HFF-Myc (cell line): ENCODE measurements around the gene CXCL12.
A peak's percentile ranks its signal among the peaks of the same experiment; 100 is the strongest.

Source experiments
- DNase-seq: peaks from one replicate; pipeline ENCODE4 v3.0.0-alpha.2; 2011; ENCODE audit warnings: low read depth; ENCODE audit errors: extremely low read depth
- H3K4me3 ChIP-seq: replicated peaks from 2 replicates; pipeline ENCODE4 v1.5.1; 2011; ENCODE audit warnings: low read depth, mild to moderate bottlenecking, control low read depth, low read length
- CTCF ChIP-seq: IDR thresholded peaks from 2 replicates; pipeline ENCODE4 v1.5.1; 2012; ENCODE audit warnings: mild to moderate bottlenecking, low read depth, low read length, control low read depth; ENCODE audit errors: missing control alignments

Gene CXCL12

DNA sequence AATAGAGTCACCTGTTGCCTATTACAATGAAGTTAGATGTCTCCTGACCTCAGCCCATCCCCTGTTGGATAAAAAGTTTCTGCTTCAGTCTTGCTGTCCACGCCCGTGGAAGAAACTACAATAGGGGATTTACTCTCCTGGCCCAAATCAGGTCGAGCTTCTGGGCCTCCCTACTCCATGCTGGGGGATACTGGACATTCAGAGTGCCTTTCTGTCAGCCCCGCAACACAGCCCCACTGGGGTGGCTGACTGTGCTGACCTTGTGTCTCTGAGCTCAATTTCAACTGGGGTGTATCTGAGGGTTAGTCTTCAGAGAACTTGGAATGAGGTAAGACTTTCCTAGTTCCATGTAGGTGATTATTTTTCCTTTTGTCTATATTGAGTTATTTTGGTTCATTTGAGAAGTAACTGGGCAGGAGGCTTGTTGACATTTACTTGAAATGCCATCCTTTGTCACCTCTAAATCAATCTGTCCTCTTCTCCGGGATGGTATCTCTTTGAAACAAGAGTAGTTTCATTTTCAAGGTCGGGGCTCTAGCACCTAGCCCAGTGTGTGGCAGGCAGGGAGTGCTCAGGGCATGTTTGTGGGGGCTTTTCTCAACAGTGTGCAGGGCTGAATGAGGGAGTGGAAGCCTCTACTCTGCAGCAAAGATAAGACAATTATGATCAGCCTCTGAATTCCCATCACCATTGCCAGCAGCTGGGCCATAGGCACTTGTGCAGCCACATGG lies 17.7 kb upstream of the CXCL12 start:
- no peak for DNase-seq
- no peak overlapping the region for H3K4me3 ChIP-seq
- TF ChIP-seq CTCF: no peak

DNA sequence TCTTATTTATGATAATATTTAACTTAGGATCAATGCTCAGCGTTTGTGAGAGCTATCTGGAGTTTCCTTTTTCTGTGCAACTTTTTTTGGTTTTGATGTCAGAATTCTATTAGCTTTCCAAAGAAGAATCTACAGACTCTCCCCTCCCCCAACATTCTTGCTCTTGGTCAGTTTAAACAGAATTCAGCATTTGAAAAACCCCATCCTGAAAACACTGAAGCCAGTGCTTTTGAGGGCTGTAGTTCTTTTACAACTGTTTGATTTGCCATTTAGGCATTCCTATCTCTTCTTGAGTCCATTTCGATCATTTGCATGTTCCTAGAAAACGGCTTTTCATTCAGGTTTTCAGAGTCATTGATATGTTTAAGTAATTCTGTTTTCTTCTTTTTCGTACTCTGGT lies 15.6 kb upstream of the CXCL12 start:
- TF ChIP-seq CTCF: no peak
- no peak overlapping the region for H3K4me3 ChIP-seq
- DNase-seq: no peak

GRCh38 chr10:44399659-44400451 lies 15.0 kb upstream of the CXCL12 start:
- DNase-seq: no peak
- H3K4me3 ChIP-seq: no peak overlapping the region
- no peak for TF ChIP-seq CTCF

- DNase-seq: peak; percentile 33
- no peak overlapping the region for H3K4me3 ChIP-seq
- no peak for TF ChIP-seq CTCF
These were observed 14.1 kb upstream of the CXCL12 start for GRCh38 chr10:44398747-44399658.

DNA sequence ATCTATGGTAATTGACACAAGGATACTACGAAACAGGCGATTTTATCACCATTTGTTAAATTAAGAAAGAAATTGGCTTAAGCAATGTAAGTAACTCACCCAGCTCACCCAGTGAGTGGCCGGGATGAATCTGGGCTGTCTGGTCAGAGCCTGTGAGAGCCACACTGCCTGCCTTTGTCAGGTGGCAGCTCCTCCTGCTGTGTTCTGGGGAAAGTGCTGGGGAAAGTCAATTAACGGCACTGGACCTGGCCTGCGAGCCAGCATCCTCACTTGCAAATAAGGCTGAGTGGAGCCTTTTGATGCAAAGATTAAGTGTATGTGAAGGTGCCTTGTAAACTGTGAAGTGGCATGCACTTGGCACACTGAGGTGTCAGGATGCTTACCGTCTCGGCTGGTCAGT lies 13.4 kb upstream of the CXCL12 start:
- no peak for DNase-seq
- TF ChIP-seq CTCF: no peak
- no peak overlapping the region for H3K4me3 ChIP-seq

DNA sequence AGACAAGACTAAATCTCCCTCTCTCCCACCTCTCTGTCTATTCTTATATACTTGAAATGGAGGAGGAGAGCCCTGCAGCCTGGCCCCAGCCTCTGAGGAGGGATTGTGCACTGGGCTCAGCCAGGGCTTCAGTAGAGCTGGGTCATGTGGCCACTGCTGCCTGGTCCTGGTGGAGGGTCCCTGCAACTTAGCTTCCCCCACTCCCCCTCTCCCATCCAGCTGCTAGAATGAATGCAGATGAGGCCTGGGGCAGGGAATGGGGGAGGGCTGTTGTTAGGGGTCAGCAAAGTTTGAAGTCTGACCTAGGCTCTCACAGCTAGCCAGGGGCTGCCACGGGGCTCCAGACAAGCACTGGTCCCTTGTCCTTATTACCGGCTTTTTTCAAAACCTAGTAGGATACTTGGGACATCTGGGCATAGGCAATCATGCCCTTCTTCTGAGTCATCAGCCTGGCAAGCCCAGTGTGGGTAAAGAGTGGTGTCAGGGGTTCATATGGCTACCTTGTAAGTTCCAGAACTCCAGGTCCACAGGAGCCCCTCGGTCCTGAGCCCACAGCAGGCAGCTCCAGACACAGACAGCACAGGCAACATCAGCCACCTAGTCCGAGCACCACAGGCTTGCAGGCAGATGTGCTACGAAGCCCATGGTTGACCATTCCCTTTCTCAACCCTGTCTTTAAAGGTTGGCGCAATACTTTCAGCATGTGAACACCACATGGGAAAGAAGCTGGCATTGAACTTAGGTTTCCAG lies 12.8 kb upstream of the CXCL12 start:
- no peak for DNase-seq
- TF ChIP-seq CTCF: no peak
- H3K4me3 ChIP-seq: no peak overlapping the region
